Mesenchymal stem cell (in vitro differentiated cells and primary cell): ENCODE data around the gene SETD5.
A peak's percentile ranks its signal among the peaks of the same experiment; 100 is the strongest.

ENCODE experiments used
- DNase-seq: peaks from one replicate; pipeline ENCODE4 v3.0.0-alpha.2; 2013
- H2AFZ ChIP-seq: one replicate; pipeline ENCODE4 v1.6.1; 2013; ENCODE audit warnings: low read depth, mild to moderate bottlenecking, control low read depth, inconsistent platforms, low read length, moderate library complexity
- H2AK5ac ChIP-seq: 2 replicates; pipeline ENCODE4 v1.6.1; 2013; ENCODE audit warnings: low read length, moderate library complexity, mild to moderate bottlenecking, inconsistent platforms; ENCODE audit not compliant: severe bottlenecking
- H2BK120ac ChIP-seq: one replicate; pipeline ENCODE4 v1.6.1; 2013; ENCODE audit warnings: low read depth, mild to moderate bottlenecking, inconsistent platforms, low read length, moderate library complexity
- H2BK12ac ChIP-seq, 2 experiments: one replicate each; pipeline ENCODE4 v1.6.1; 2013; ENCODE audit warnings: inconsistent platforms in 2 of 2, low read length in 2 of 2, mild to moderate bottlenecking in 2 of 2, moderate library complexity in 2 of 2, control low read depth in 1 of 2
- H2BK15ac ChIP-seq: one replicate; pipeline ENCODE4 v1.6.1; 2013; ENCODE audit warnings: mild to moderate bottlenecking, low read depth, inconsistent platforms; ENCODE audit not compliant: poor library complexity, severe bottlenecking
- H2BK5ac ChIP-seq: 2 replicates; pipeline ENCODE4 v1.6.1; 2013; ENCODE audit warnings: low read depth, mild to moderate bottlenecking, low read length, control low read depth, inconsistent platforms; ENCODE audit not compliant: poor library complexity, severe bottlenecking
- H3K14ac ChIP-seq, 2 experiments: one replicate each; pipeline ENCODE4 v1.6.1; 2013; ENCODE audit warnings: inconsistent platforms in 2 of 2, low read length in 2 of 2, control low read depth in 1 of 2, mild to moderate bottlenecking in 1 of 2, moderate library complexity in 1 of 2
- H3K18ac ChIP-seq, 2 experiments: one replicate each; pipeline ENCODE4 v1.6.1; 2013; ENCODE audit warnings: inconsistent platforms in 2 of 2, low read length in 2 of 2, control low read depth in 1 of 2, low read depth in 1 of 2, mild to moderate bottlenecking in 1 of 2
- H3K23ac ChIP-seq, 2 experiments: one replicate each; pipeline ENCODE4 v1.6.1; 2013; ENCODE audit warnings: inconsistent platforms in 2 of 2, low read length in 2 of 2, mild to moderate bottlenecking in 2 of 2, moderate library complexity in 2 of 2, control low read depth in 1 of 2
- H3K27ac ChIP-seq: 2 replicates; pipeline ENCODE4 v1.5.1; 2013; ENCODE audit warnings: mild to moderate bottlenecking, moderate library complexity, low read length, control low read depth, inconsistent platforms; ENCODE audit not compliant: poor library complexity, severe bottlenecking
- H3K27me3 ChIP-seq, 2 experiments: 2 replicates each; pipeline versions ENCODE4 v1.6.1 to v1.7.0; 2013; ENCODE audit warnings: low read length in 2 of 2, mild to moderate bottlenecking in 2 of 2, moderate library complexity in 2 of 2, control low read depth in 1 of 2, inconsistent platforms in 1 of 2; ENCODE audit not compliant: control insufficient read depth in 1 of 2, insufficient read depth in 1 of 2
- H3K36me3 ChIP-seq, 2 experiments: 2 replicates each; pipeline versions ENCODE4 v1.6.1 to v1.7.0; 2013; ENCODE audit warnings: low read length in 2 of 2, control low read depth in 1 of 2, inconsistent platforms in 1 of 2, low read depth in 1 of 2, mild to moderate bottlenecking in 1 of 2; ENCODE audit not compliant: insufficient read depth in 2 of 2, control insufficient read depth in 1 of 2
- H3K4ac ChIP-seq, 2 experiments: one replicate each; pipeline ENCODE4 v1.6.1; 2013; ENCODE audit warnings: inconsistent platforms in 2 of 2, low read length in 2 of 2, mild to moderate bottlenecking in 2 of 2, moderate library complexity in 2 of 2, control low read depth in 1 of 2, low read depth in 1 of 2
- H3K4me1 ChIP-seq: 2 replicates; pipeline ENCODE4 v1.6.1; 2013; ENCODE audit warnings: low read depth, low read length, control low read depth; ENCODE audit not compliant: control insufficient read depth, insufficient read depth
- H3K4me2 ChIP-seq: 2 replicates; pipeline ENCODE4 v1.6.1; 2013; ENCODE audit warnings: low read length, mild to moderate bottlenecking, inconsistent platforms; ENCODE audit not compliant: poor library complexity, severe bottlenecking
- H3K4me3 ChIP-seq, 2 experiments: 2 replicates each; pipeline versions ENCODE4 v1.5.1 to v1.7.0; 2013; ENCODE audit warnings: low read length in 2 of 2, mild to moderate bottlenecking in 2 of 2, control low read depth in 1 of 2, low read depth in 1 of 2; ENCODE audit not compliant: insufficient read depth in 1 of 2
- H3K79me1 ChIP-seq: replicated peaks from 2 replicates; pipeline ENCODE4 v1.6.1; 2013; ENCODE audit warnings: mild to moderate bottlenecking, control low read depth, low read length, inconsistent platforms; ENCODE audit not compliant: poor library complexity, severe bottlenecking
- H3K9ac ChIP-seq: 2 replicates; pipeline ENCODE4 v1.7.0; 2013; ENCODE audit warnings: mild to moderate bottlenecking, low read length, moderate library complexity
- H3K9me3 ChIP-seq: 2 replicates; pipeline ENCODE4 v1.7.0; 2013; ENCODE audit warnings: mild to moderate bottlenecking, low read length; ENCODE audit not compliant: control insufficient read depth
- H4K8ac ChIP-seq: one replicate; pipeline ENCODE4 v1.6.1; 2013; ENCODE audit warnings: inconsistent platforms, mild to moderate bottlenecking, low read length, moderate library complexity
- H4K91ac ChIP-seq: one replicate; pipeline ENCODE4 v1.6.1; 2013; ENCODE audit warnings: mild to moderate bottlenecking, low read length, inconsistent platforms
- WGBS: methylation state at CpG from one replicate; pipeline ENCODE4 v1.1.7; 2013; ENCODE audit warnings: mixed read lengths; 5-methylcytosine and 5-hydroxymethylcytosine counted together

Gene SETD5

GRCh38 chr3:9386501-9387321, 10.7 kb upstream of the SETD5 start:
- Histone ChIP-seq H3K4ac (no peak overlapping the region), H2BK5ac (no peak overlapping the region), H2BK15ac (no peak overlapping the region), H3K18ac (no peak overlapping the region), H3K9me3 (no peaks in the 10 kb centered on the region), H2AK5ac (no peak overlapping the region), H2BK120ac (no peak overlapping the region), H3K79me1 (peaks cover 5% of the 10 kb centered on the region), H3K27me3 (no peaks in the 10 kb centered on the region), H3K9ac (peak overlapping the region; percentile 34), H3K4me1 (peaks cover 1% of the 10 kb centered on the region), H2AFZ (no peak overlapping the region), H4K91ac (no peak overlapping the region), H4K8ac (no peak overlapping the region), H3K4me2 (no peak overlapping the region), H3K4me3 (no peak overlapping the region), H2BK12ac (no peak overlapping the region), H3K14ac (no peak overlapping the region), H3K36me3 (peaks cover 12 to 94% of the 10 kb centered on the region in 2 experiments), H3K23ac (no peak overlapping the region), H3K27ac (peak overlapping the region; percentile 44)
- no peak for DNase-seq
- WGBS, result 4% methylated on average over 1 of the region's 1 CpG

DNA sequence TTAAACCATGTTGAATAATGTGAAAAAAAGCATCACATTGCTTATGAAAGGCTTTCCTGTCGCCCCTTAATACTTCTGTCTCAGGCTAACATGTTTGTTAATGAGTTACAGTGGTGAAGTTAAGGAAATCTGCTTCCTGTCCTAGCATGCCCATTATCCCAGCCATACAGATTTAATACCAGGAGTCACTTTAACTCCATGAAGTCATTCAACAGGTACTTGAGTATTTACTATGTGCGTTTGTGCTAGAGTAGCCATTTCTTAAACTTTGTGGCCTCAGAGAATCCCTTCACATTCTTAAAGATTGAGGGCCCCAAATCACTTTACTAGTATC, 10.1 kb upstream of the SETD5 start:
- Histone ChIP-seq H2BK5ac (no peak overlapping the region), H3K9me3 (no peaks in the 10 kb centered on the region), H4K8ac (no peak overlapping the region), H2BK120ac (no peak overlapping the region), H3K9ac (peak overlapping the region; percentile 34), H3K23ac (no peak overlapping the region), H2AFZ (no peak overlapping the region), H3K18ac (no peak overlapping the region), H3K4me1 (peaks cover 1% of the 10 kb centered on the region), H3K79me1 (peaks cover 5% of the 10 kb centered on the region), H3K36me3 (peaks cover 12 to 98% of the 10 kb centered on the region in 2 experiments), H2BK15ac (no peak overlapping the region), H3K27ac (peak overlapping the region; percentile 49), H3K4me2 (no peak overlapping the region), H2AK5ac (no peak overlapping the region), H3K14ac (no peak overlapping the region), H4K91ac (no peak overlapping the region), H2BK12ac (no peak overlapping the region), H3K27me3 (no peaks in the 10 kb centered on the region), H3K4me3 (no peak overlapping the region), H3K4ac (no peak overlapping the region)
- 100% methylated on average over 1 of the region's 2 CpGs for WGBS
- no peak for DNase-seq

GRCh38 chr3:9388142-9388541, 9.3 kb upstream of the SETD5 start:
- Histone ChIP-seq H2BK15ac (no peak overlapping the region), H3K9ac (no peak overlapping the region), H3K27me3 (no peaks in the 10 kb centered on the region), H3K27ac (peak overlapping the region; percentile 40), H2AFZ (no peak overlapping the region), H2BK5ac (no peak overlapping the region), H3K79me1 (peaks cover 5% of the 10 kb centered on the region), H2BK120ac (no peak overlapping the region), H3K9me3 (no peaks in the 10 kb centered on the region), H3K36me3 (peaks cover 12 to 98% of the 10 kb centered on the region in 2 experiments), H2AK5ac (no peak overlapping the region), H3K4ac (no peak overlapping the region), H4K8ac (no peak overlapping the region), H3K4me3 (no peak overlapping the region), H3K14ac (no peak overlapping the region), H3K18ac (no peak overlapping the region), H4K91ac (no peak overlapping the region), H3K4me1 (peaks cover 1% of the 10 kb centered on the region), H3K4me2 (no peak overlapping the region), H2BK12ac (no peak overlapping the region), H3K23ac (no peak overlapping the region)
- DNase-seq, result no peak
- WGBS, result 100% methylated on average over 2 of the region's 2 CpGs

DNA sequence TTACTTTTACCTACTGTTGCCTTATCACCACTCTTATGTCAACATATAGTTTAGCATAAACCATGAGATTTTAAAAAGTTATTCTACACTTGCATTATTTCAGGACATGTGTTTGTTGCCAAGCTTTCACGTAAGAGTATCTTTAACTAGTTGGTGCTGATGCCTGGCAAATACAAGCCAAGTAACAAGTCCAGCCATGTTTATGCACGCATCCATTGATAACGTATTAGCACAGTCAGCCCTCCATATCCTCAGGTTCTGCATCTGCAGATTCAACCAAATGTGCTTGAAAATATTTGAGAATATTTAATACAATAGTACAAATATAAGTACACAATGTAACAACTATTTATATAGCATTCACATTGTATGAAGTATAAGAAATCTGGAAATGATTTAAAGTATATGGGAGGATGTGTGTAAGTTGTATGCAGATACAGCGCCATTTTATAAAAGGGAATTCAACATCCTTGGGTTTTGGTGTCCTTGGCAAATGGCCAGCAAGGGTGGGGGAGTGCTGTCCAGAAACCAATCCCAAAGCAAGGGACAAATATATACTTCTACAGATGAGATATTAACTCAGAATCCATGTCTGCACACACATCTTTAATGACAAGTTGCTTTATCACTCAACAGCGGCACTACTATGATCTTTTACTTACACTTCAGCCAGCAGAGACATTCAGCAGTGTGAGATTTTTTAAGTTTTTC, 8.7 kb upstream of the SETD5 start:
- 100% methylated on average over 2 of the region's 5 CpGs for WGBS
- Histone ChIP-seq H3K9me3 (no peaks in the 10 kb centered on the region), H2BK5ac (no peak overlapping the region)

More for the DNA sequence above, 8.7 kb upstream of the SETD5 start:
- Histone ChIP-seq H2BK120ac (no peak overlapping the region), H3K27me3 (no peaks in the 10 kb centered on the region), H3K27ac (peak overlapping the region; percentile 40), H2AK5ac (no peak overlapping the region), H4K8ac (no peak overlapping the region), H3K79me1 (peaks cover 5% of the 10 kb centered on the region), H2BK15ac (no peak overlapping the region), H4K91ac (no peak overlapping the region), H2AFZ (no peak overlapping the region), H2BK12ac (no peak overlapping the region), H3K4me1 (peaks cover 1% of the 10 kb centered on the region), H3K23ac (no peak overlapping the region), H3K18ac (no peak overlapping the region), H3K4me2 (no peak overlapping the region), H3K9ac (no peak overlapping the region), H3K4me3 (no peak overlapping the region), H3K14ac (no peak overlapping the region), H3K4ac (no peak overlapping the region), H3K36me3 (peaks cover 17 to 98% of the 10 kb centered on the region in 2 experiments)
- no peak for DNase-seq
